IMR-90 (cell line): ENCODE data around the gene SOX8. TPM values are rescaled to one million over a fixed set of nuclear protein-coding genes. Genes with fewer than 3 reads are reported as not detected.

Source experiments
- ATAC-seq: fragments of 200-7000 bp; cut with Tn5 transposase; 2 replicates; pipeline ENCODE4 v1.9.1; 2020; ENCODE audit warnings: low read depth, mild to moderate bottlenecking, moderate library complexity
- BruUV-seq: library from RNA; stranded (reverse); fragments of 400-500 nt; replicated peaks from 2 replicates; lab custom pipeline; 2021; lab: Mats Ljungman, UMichigan
- CTCF ChIA-PET: fragments of 300-600 bp; formaldehyde crosslinking; extraction: SDS; loops from one replicate; lab custom pipeline; 2021; ENCODE audit warnings: antibody characterized with exemption; lab: Yijun Ruan, JAX
- POLR2A ChIA-PET: fragments of 300-600 bp; sonication (Branson Sonifier 250); formaldehyde crosslinking; loops from one replicate; lab custom pipeline; 2022; ENCODE audit warnings: antibody characterized with exemption; ENCODE audit not compliant: unreplicated experiment; lab: Charles Lee
- DNase-seq: peaks from one replicate; pipeline ENCODE4 v3.0.0; 2013
- H2AFZ ChIP-seq: replicated peaks from 2 replicates; pipeline ENCODE3; 2013; ENCODE audit warnings: low read length, mild to moderate bottlenecking; ENCODE audit not compliant: poor library complexity
- H2AK5ac ChIP-seq: 2 replicates; pipeline ENCODE4 v1.6.1; 2013; ENCODE audit warnings: low read depth, low read length, inconsistent platforms
- H2AK9ac ChIP-seq: replicated peaks from 2 replicates; pipeline ENCODE3; 2013; ENCODE audit warnings: mild to moderate bottlenecking, low read depth, low read length, moderate library complexity; ENCODE audit not compliant: poor library complexity
- H2BK120ac ChIP-seq: 2 replicates; pipeline ENCODE4 v1.6.1; 2013; ENCODE audit warnings: low read depth, low read length, inconsistent platforms
- H2BK15ac ChIP-seq: 3 replicates; pipeline ENCODE4 v1.6.1; 2013; ENCODE audit warnings: low read depth, low read length, inconsistent platforms
- H2BK20ac ChIP-seq: 2 replicates; pipeline ENCODE4 v1.6.1; 2013; ENCODE audit warnings: low read depth, mild to moderate bottlenecking, inconsistent platforms, low read length, moderate library complexity
- H2BK5ac ChIP-seq: 2 replicates; pipeline ENCODE4 v1.6.1; 2013; ENCODE audit warnings: mild to moderate bottlenecking, low read depth, low read length, inconsistent platforms; ENCODE audit not compliant: poor library complexity, severe bottlenecking
- H3K14ac ChIP-seq: replicated peaks from 2 replicates; pipeline ENCODE4 v1.6.1; 2013; ENCODE audit warnings: low read depth, low read length, inconsistent platforms
- H3K18ac ChIP-seq: 2 replicates; pipeline ENCODE4 v1.6.1; 2013; ENCODE audit warnings: low read depth, low read length, control low read depth
- H3K23ac ChIP-seq: 2 replicates; pipeline ENCODE4 v1.6.1; 2013; ENCODE audit warnings: low read depth, low read length, inconsistent platforms
- H3K27ac ChIP-seq: 2 replicates; pipeline ENCODE4 v1.5.1; 2013; ENCODE audit warnings: mild to moderate bottlenecking, control low read depth, low read length; ENCODE audit not compliant: insufficient read depth
- H3K27me3 ChIP-seq: 2 replicates; pipeline ENCODE4 v1.6.1; 2013; ENCODE audit warnings: low read length; ENCODE audit not compliant: control insufficient read depth, insufficient read depth
- H3K36me3 ChIP-seq: 2 replicates; pipeline ENCODE4 v1.6.1; 2013; ENCODE audit warnings: low read length, mixed read lengths; ENCODE audit not compliant: control insufficient read depth, insufficient read depth
- H3K4ac ChIP-seq: 2 replicates; pipeline ENCODE4 v1.6.1; 2013; ENCODE audit warnings: low read depth, low read length, inconsistent platforms
- H3K4me1 ChIP-seq: 2 replicates; pipeline ENCODE4 v1.6.1; 2013; ENCODE audit warnings: low read length, mixed read lengths; ENCODE audit not compliant: control insufficient read depth, insufficient read depth
- H3K4me2 ChIP-seq: 2 replicates; pipeline ENCODE4 v1.6.1; 2013; ENCODE audit warnings: low read depth, mild to moderate bottlenecking, control low read depth, low read length, moderate library complexity
- H3K4me3 ChIP-seq: 2 replicates; pipeline ENCODE4 v1.5.1; 2013; ENCODE audit warnings: low read depth, mild to moderate bottlenecking, control low read depth, low read length, moderate library complexity; ENCODE audit not compliant: insufficient read depth
- H3K56ac ChIP-seq: 2 replicates; pipeline ENCODE4 v1.6.1; 2013; ENCODE audit warnings: low read length, inconsistent platforms; ENCODE audit not compliant: insufficient read depth; ENCODE audit errors: extremely low read depth
- H3K79me1 ChIP-seq, 2 experiments: 2 replicates each; pipeline ENCODE4 v1.6.1; 2013; ENCODE audit warnings: low read length in 2 of 2, inconsistent platforms in 1 of 2, low read depth in 1 of 2
- H3K9ac ChIP-seq: 2 replicates; pipeline ENCODE4 v1.6.1; 2013; ENCODE audit warnings: low read depth, low read length, control low read depth
- H3K9me1 ChIP-seq: 2 replicates; pipeline ENCODE4 v1.6.1; 2013; ENCODE audit warnings: low read length, inconsistent platforms; ENCODE audit not compliant: insufficient read depth
- H3K9me3 ChIP-seq: 2 replicates; pipeline ENCODE4 v1.6.1; 2013; ENCODE audit warnings: low read length; ENCODE audit not compliant: control insufficient read depth, insufficient read depth
- H4K20me1 ChIP-seq: 2 replicates; pipeline ENCODE4 v1.6.1; 2013; ENCODE audit warnings: low read length, inconsistent platforms; ENCODE audit not compliant: insufficient read depth
- H4K5ac ChIP-seq: 2 replicates; pipeline ENCODE4 v1.6.1; 2013; ENCODE audit warnings: mild to moderate bottlenecking, low read depth, low read length, control low read depth
- H4K8ac ChIP-seq, 2 experiments: 2 replicates each; pipeline ENCODE4 v1.6.1; 2013; ENCODE audit warnings: low read depth in 2 of 2, low read length in 2 of 2, control low read depth in 1 of 2, inconsistent platforms in 1 of 2
- H4K91ac ChIP-seq: 2 replicates; pipeline ENCODE4 v1.6.1; 2013; ENCODE audit warnings: low read depth, low read length, inconsistent platforms; ENCODE audit not compliant: insufficient read depth
- BHLHE40 ChIP-seq: fragments of 150-350 bp; IDR thresholded peaks from 2 replicates; pipeline ENCODE4 v1.6.1; 2016; ENCODE audit warnings: mild to moderate bottlenecking, low read depth, low read length
- CHD1 ChIP-seq: IDR thresholded peaks from 2 replicates; pipeline ENCODE4 v1.6.1; 2012; ENCODE audit warnings: low read depth, low read length, improper control_type of control experiment
- CTCF ChIP-seq: conservative IDR thresholded peaks from 2 replicates; pipeline ENCODE4 v1.5.1; 2012; ENCODE audit warnings: mild to moderate bottlenecking, low read depth, low read length, improper control_type of control experiment
- ELK1 ChIP-seq: fragments of 150-350 bp; IDR thresholded peaks from 2 replicates; pipeline ENCODE4 v1.6.1; 2016; ENCODE audit warnings: low read depth, mild to moderate bottlenecking, low read length, moderate library complexity, borderline replicate concordance
- FOS ChIP-seq: fragments of 150-350 bp; IDR thresholded peaks from 2 replicates; pipeline ENCODE4 v1.6.1; 2016; ENCODE audit warnings: low read depth, low read length
- MAFK ChIP-seq: IDR thresholded peaks from 2 replicates; pipeline ENCODE4 v1.6.1; 2012; ENCODE audit warnings: low read depth, low read length, improper control_type of control experiment
- MAZ ChIP-seq: IDR thresholded peaks from 2 replicates; pipeline ENCODE4 v1.6.1; 2012; ENCODE audit warnings: low read depth, mild to moderate bottlenecking, low read length, improper control_type of control experiment, moderate library complexity, borderline replicate concordance
- NFE2L2 ChIP-seq: fragments of 150-350 bp; IDR thresholded peaks from 2 replicates; pipeline ENCODE4 v1.6.1; 2016; ENCODE audit warnings: low read depth, mild to moderate bottlenecking, low read length
- POLR2A ChIP-seq: IDR thresholded peaks from 2 replicates; pipeline ENCODE4 v1.6.1; 2012; ENCODE audit warnings: mild to moderate bottlenecking, low read depth, low read length
- RAD21 ChIP-seq: IDR thresholded peaks from 2 replicates; pipeline ENCODE4 v1.6.1; 2012; ENCODE audit warnings: low read length, improper control_type of control experiment
- RCOR1 ChIP-seq: IDR thresholded peaks from 2 replicates; pipeline ENCODE4 v1.6.1; 2012; ENCODE audit warnings: mild to moderate bottlenecking, low read length, improper control_type of control experiment; ENCODE audit not compliant: insufficient replicate concordance
- SMC3 ChIP-seq: fragments of 150-350 bp; IDR thresholded peaks from 2 replicates; pipeline ENCODE4 v1.6.1; 2016; ENCODE audit warnings: low read depth, mild to moderate bottlenecking, antibody characterized with exemption, low read length, moderate library complexity
- USF2 ChIP-seq: fragments of 150-350 bp; IDR thresholded peaks from 2 replicates; pipeline ENCODE4 v1.6.1; 2017; ENCODE audit warnings: mild to moderate bottlenecking, antibody characterized with exemption, low read length, low read depth
- WGBS, 2 experiments: methylation state at CpG; one replicate each; pipeline versions ENCODE4 v1.1.5 to v1.1.7; 2013; ENCODE audit warnings: missing lambda C conversion rate in 2 of 2; ENCODE audit not compliant: insufficient read length in 1 of 2; ENCODE audit errors: extremely low coverage in 2 of 2; 5-methylcytosine and 5-hydroxymethylcytosine counted together
- dilution Hi-C: fragments of 300-500 bp; cut with HindIII; formaldehyde crosslinking; loops from one replicate; pipeline ENCODE4 v1.14.3; 2018; ENCODE audit warnings: low sequenced_read_pairs; ENCODE audit not compliant: unreplicated experiment
- in situ Hi-C: fragments of 300-500 bp; cut with MboI; formaldehyde crosslinking; loops from 3 replicates; pipeline ENCODE4 v1.14.3; 2019; ENCODE audit warnings: low sequenced_read_pairs, inconsistent platforms, mixed read lengths
- intact Hi-C: fragments of 100-400 bp; cut with micrococcal nuclease; formaldehyde crosslinking; loops from 2 replicates; pipeline ENCODE4 v1.10.0; 2022
- polyA plus RNA-seq, 3 experiments: library from polyadenylated mRNA; depleted of rRNA; stranded (reverse); fragments of >200 nt; gene quantifications; 2 replicates each; pipeline ENCODE4 v1.2.3, GENCODE V29; 2012; ENCODE audit warnings: low replicate concordance in 1 of 3
- total RNA-seq: library from RNA; depleted of rRNA; stranded (reverse); fragments of >200 nt; gene quantifications from 2 replicates; pipeline ENCODE4 v1.2.3, GENCODE V29; 2012

The SOX8 gene
- total and polyA plus RNA-seq, 2 of the 4 experiments (the other 2 are of a cell fraction), result under 0.01 to 0.26 TPM

- TF ChIP-seq MAFK (no peak), FOS (no peak), RAD21 (no peak), NFE2L2 (no peak), RCOR1 (no peak)
Observed at GRCh38 chr16:1013593-1013900, 32.0 kb downstream of the SOX8 start (continued).

GRCh38 chr16:1014221-1014620, 32.7 kb downstream of the SOX8 start:
- ATAC-seq (no peak), DNase-seq (no peak)
- intact Hi-C loops (no loop called here), in situ Hi-C loops (no loop called here), dilution Hi-C loops (no loop called here)
- Histone ChIP-seq H3K4me1 (no peaks in the 10 kb centered on the region), H2BK5ac (no peak overlapping the region), H3K27me3 (peaks cover 45% of the 10 kb centered on the region), H3K9me3 (no peaks in the 10 kb centered on the region), H3K27ac (no peak overlapping the region), H3K4ac (no peak overlapping the region), H4K91ac (no peak overlapping the region), H3K79me1 (no peaks in the 10 kb centered on the region), H3K9me1 (no peaks in the 10 kb centered on the region), H2BK15ac (no peak overlapping the region), H3K4me3 (no peak overlapping the region), H3K56ac (no peak overlapping the region), H2AFZ (no peak overlapping the region), H3K9ac (no peak overlapping the region), H4K20me1 (no peaks in the 10 kb centered on the region), H3K4me2 (no peak overlapping the region), H2BK120ac (no peak overlapping the region), H3K36me3 (no peaks in the 10 kb centered on the region), H4K5ac (no peak overlapping the region), H3K14ac (no peak overlapping the region), H2BK20ac (no peak overlapping the region), H4K8ac (no peak overlapping the region), H3K18ac (no peak overlapping the region), H2AK5ac (no peak overlapping the region), H3K23ac (no peak overlapping the region), H2AK9ac (no peak overlapping the region)
- ChIA-PET CTCF (no interaction called here), POLR2A (no interaction called here)
- WGBS, 2 experiments, result no CpG with 5 or more reads among the region's 8 CpGs
- BruUV-seq, result no TSS peak
- no peak for TF ChIP-seq RCOR1
- TF ChIP-seq MAFK, result no peak
- no peak for TF ChIP-seq ELK1
- TF ChIP-seq CTCF, result no peak
- no peak for TF ChIP-seq POLR2A
- no peak for TF ChIP-seq MAZ
- TF ChIP-seq USF2, result no peak
- no peak for TF ChIP-seq CHD1
- no peak for TF ChIP-seq SMC3
- TF ChIP-seq BHLHE40, result no peak
